SK-N-SH treated with all-trans-retinoic acid at 6 μM for 48 hours (cell line): ENCODE measurements around the gene MIEF2.

ENCODE experiments used
- ATAC-seq: fragments of 200-7000 bp; cut with Tn5 transposase; 3 replicates; pipeline ENCODE4 v1.9.1; 2020; ENCODE audit warnings: mild to moderate bottlenecking, moderate library complexity
- ARNTL ChIP-seq: fragments of 450-650 bp; formaldehyde crosslinking; IDR thresholded peaks from 2 replicates; pipeline ENCODE4 v1.5.0; 2020; ENCODE audit warnings: low read depth, mild to moderate bottlenecking, moderate library complexity, borderline replicate concordance
- BACH2 ChIP-seq: fragments of 250-450 bp; sonication (Bioruptor Pico); IDR thresholded peaks from 2 replicates; pipeline ENCODE4 v1.9.0; 2021; ENCODE audit warnings: mild to moderate bottlenecking, borderline replicate concordance
- CREB5 ChIP-seq: fragments of 250-450 bp; sonication (Bioruptor Pico); IDR thresholded peaks from 2 replicates; pipeline ENCODE4 v1.5.1; 2020; ENCODE audit warnings: low read depth, mild to moderate bottlenecking, moderate library complexity
- CSDC2 ChIP-seq: fragments of 250-450 bp; sonication (Bioruptor Pico); IDR thresholded peaks from 2 replicates; pipeline ENCODE4 v1.5.0; 2020; ENCODE audit warnings: mild to moderate bottlenecking, moderate library complexity
- CSRNP3 ChIP-seq: fragments of 250-450 bp; sonication (Bioruptor Pico); IDR thresholded peaks from 2 replicates; pipeline ENCODE4 v1.5.1; 2021; ENCODE audit warnings: mild to moderate bottlenecking, moderate library complexity
- ESRRG ChIP-seq: fragments of 250-450 bp; sonication (Bioruptor Pico); IDR thresholded peaks from 2 replicates; pipeline ENCODE4 v1.6.1; 2021; ENCODE audit warnings: mild to moderate bottlenecking
- GLIS3 ChIP-seq: fragments of 250-450 bp; sonication (Bioruptor Pico); IDR thresholded peaks from 2 replicates; pipeline ENCODE4 v1.5.0; 2020; ENCODE audit warnings: mild to moderate bottlenecking, moderate library complexity
- ISL1 ChIP-seq: fragments of 250-450 bp; sonication (Bioruptor Pico); IDR thresholded peaks from 2 replicates; pipeline ENCODE4 v2.1.2; 2022; ENCODE audit warnings: mild to moderate bottlenecking, moderate library complexity
- OSR1 ChIP-seq: fragments of 250-450 bp; sonication (Bioruptor Pico); IDR thresholded peaks from 2 replicates; pipeline ENCODE4 v1.8.0; 2022; ENCODE audit warnings: moderate library complexity, mild to moderate bottlenecking, inconsistent platforms
- PATZ1 ChIP-seq: fragments of 250-450 bp; sonication (Bioruptor Pico); IDR thresholded peaks from 2 replicates; pipeline ENCODE4 v1.8.0; 2020; ENCODE audit warnings: mild to moderate bottlenecking, moderate library complexity, borderline replicate concordance
- POU6F1 ChIP-seq: fragments of 250-450 bp; sonication (Bioruptor Pico); IDR thresholded peaks from 2 replicates; pipeline ENCODE4 v1.8.0; 2021; ENCODE audit warnings: low read depth, mild to moderate bottlenecking, moderate library complexity, borderline replicate concordance
- RARB ChIP-seq: fragments of 250-450 bp; sonication (Bioruptor Pico); IDR thresholded peaks from 2 replicates; pipeline ENCODE4 v1.8.0; 2021; ENCODE audit warnings: mild to moderate bottlenecking, moderate library complexity
- SNAI2 ChIP-seq: fragments of 250-450 bp; sonication (Bioruptor Pico); IDR thresholded peaks from 2 replicates; pipeline ENCODE4 v1.5.0; 2020; ENCODE audit warnings: mild to moderate bottlenecking, moderate library complexity
- TCF4 ChIP-seq: fragments of 250-450 bp; sonication (Bioruptor Pico); IDR thresholded peaks from 2 replicates; pipeline ENCODE4 v1.8.0; 2021; ENCODE audit warnings: mild to moderate bottlenecking, moderate library complexity, borderline replicate concordance
- TOX ChIP-seq: fragments of 250-450 bp; sonication (Bioruptor Pico); IDR thresholded peaks from 2 replicates; pipeline ENCODE4 v1.8.0; 2021; ENCODE audit warnings: mild to moderate bottlenecking, moderate library complexity, borderline replicate concordance
- TSHZ2 ChIP-seq: fragments of 250-450 bp; sonication (Bioruptor Pico); IDR thresholded peaks from 2 replicates; pipeline ENCODE4 v1.5.0; 2020; ENCODE audit warnings: mild to moderate bottlenecking, moderate library complexity
- ZC3H10 ChIP-seq: fragments of 250-450 bp; sonication (Bioruptor Pico); IDR thresholded peaks from 2 replicates; pipeline ENCODE4 v1.5.1; 2021; ENCODE audit warnings: mild to moderate bottlenecking, moderate library complexity
- ZNF565 ChIP-seq: fragments of 450-650 bp; formaldehyde crosslinking; conservative IDR thresholded peaks from 2 replicates; pipeline ENCODE4 v1.5.0; 2020; ENCODE audit warnings: low read depth, mild to moderate bottlenecking, moderate library complexity
- ZNF70 ChIP-seq: fragments of 450-650 bp; formaldehyde crosslinking; IDR thresholded peaks from 2 replicates; pipeline ENCODE4 v1.5.0; 2020; ENCODE audit warnings: mild to moderate bottlenecking, moderate library complexity
- ZNF8 ChIP-seq: fragments of 450-650 bp; formaldehyde crosslinking; IDR thresholded peaks from 2 replicates; pipeline ENCODE4 v1.5.0; 2020; ENCODE audit warnings: mild to moderate bottlenecking, moderate library complexity

The MIEF2 gene

GRCh38 chr17:18229254-18229653 is 31.2 kb upstream of the MIEF2 start:
- no peak for TF ChIP-seq ISL1 (CRISPR knock-in tag)
- TF ChIP-seq ESRRG (CRISPR knock-in tag): no peak
- no peak for TF ChIP-seq PATZ1 (CRISPR knock-in tag)
- no peak for TF ChIP-seq ZNF8 (CRISPR knock-in tag)
- TF ChIP-seq ZC3H10 (CRISPR knock-in tag): no peak
- TF ChIP-seq POU6F1 (CRISPR knock-in tag): no peak
- TF ChIP-seq RARB (CRISPR knock-in tag): no peak
- TF ChIP-seq CSRNP3 (CRISPR knock-in tag): no peak
- TF ChIP-seq TOX (CRISPR knock-in tag): no peak
- TF ChIP-seq ZNF565 (CRISPR knock-in tag): no peak
- TF ChIP-seq TCF4 (CRISPR knock-in tag): no peak
- TF ChIP-seq ZNF70 (CRISPR knock-in tag): no peak
- no peak for TF ChIP-seq ARNTL (CRISPR knock-in tag)
- TF ChIP-seq SNAI2 (CRISPR knock-in tag): no peak
- TF ChIP-seq OSR1 (CRISPR knock-in tag): no peak
- TF ChIP-seq CREB5: no peak
- TF ChIP-seq BACH2 (CRISPR knock-in tag): no peak
- TF ChIP-seq GLIS3: no peak
- no peak for TF ChIP-seq CSDC2 (CRISPR knock-in tag)
- TF ChIP-seq TSHZ2: no peak
- ATAC-seq: no peak

- TF ChIP-seq CSRNP3 (CRISPR knock-in tag): no peak
- TF ChIP-seq TSHZ2: no peak
- no peak for TF ChIP-seq TCF4 (CRISPR knock-in tag)
- ATAC-seq: no peak
Observed at GRCh38 chr17:18229771-18230170, 30.7 kb upstream of the MIEF2 start.
